ENCODE data around the gene GIGYF2.
A peak's percentile ranks its signal among the peaks of the same experiment; 100 is the strongest.

GIGYF2 gene

GRCh38 chr2:232668805-232669444, 28.2 kb upstream of the GIGYF2 start:
- H3K79me2 ChIP-seq (ENCODE audit: low read length), result no peaks in the 10 kb centered on the region
- H3K4me1 ChIP-seq (ENCODE audit: low read length), result no peaks in the 10 kb centered on the region
- H3K9me3 ChIP-seq (replicated peaks; ENCODE audit: insufficient read depth, low read length), result no peaks in the 10 kb centered on the region
- H3K27me3 ChIP-seq (replicated peaks; ENCODE audit: insufficient read depth, low read length), result no peaks in the 10 kb centered on the region
- no peaks in the 10 kb centered on the region for H4K20me1 ChIP-seq (ENCODE audit: insufficient read depth, low read length)
- no peak overlapping the region for H3K27ac ChIP-seq (ENCODE audit: low read length)
- H3K4me2 ChIP-seq (ENCODE audit: low read depth, low read length), result no peak overlapping the region
- no peak overlapping the region for H3K9ac ChIP-seq (ENCODE audit: low read length)
- H3K36me3 ChIP-seq (replicated peaks; ENCODE audit: insufficient read depth, low read length), result no peaks in the 10 kb centered on the region
- peak; percentile 11 for DNase-seq
- no peaks in the 10 kb centered on the region for H3K9me2 ChIP-seq (replicated peaks; ENCODE audit: insufficient read depth, low read length)
- no peaks in the 10 kb centered on the region for H3F3A ChIP-seq (ENCODE audit: insufficient read depth, low read length)
- TF ChIP-seq EZH2 (optimal IDR thresholded peaks at IDR 0.05; ENCODE audit: low read depth, low read length), result no peak
- TF ChIP-seq EZH2phosphoT487 (IDR thresholded peaks at IDR 0.05; ENCODE audit: low read length), result no peak
- TF ChIP-seq, protein P1, sequence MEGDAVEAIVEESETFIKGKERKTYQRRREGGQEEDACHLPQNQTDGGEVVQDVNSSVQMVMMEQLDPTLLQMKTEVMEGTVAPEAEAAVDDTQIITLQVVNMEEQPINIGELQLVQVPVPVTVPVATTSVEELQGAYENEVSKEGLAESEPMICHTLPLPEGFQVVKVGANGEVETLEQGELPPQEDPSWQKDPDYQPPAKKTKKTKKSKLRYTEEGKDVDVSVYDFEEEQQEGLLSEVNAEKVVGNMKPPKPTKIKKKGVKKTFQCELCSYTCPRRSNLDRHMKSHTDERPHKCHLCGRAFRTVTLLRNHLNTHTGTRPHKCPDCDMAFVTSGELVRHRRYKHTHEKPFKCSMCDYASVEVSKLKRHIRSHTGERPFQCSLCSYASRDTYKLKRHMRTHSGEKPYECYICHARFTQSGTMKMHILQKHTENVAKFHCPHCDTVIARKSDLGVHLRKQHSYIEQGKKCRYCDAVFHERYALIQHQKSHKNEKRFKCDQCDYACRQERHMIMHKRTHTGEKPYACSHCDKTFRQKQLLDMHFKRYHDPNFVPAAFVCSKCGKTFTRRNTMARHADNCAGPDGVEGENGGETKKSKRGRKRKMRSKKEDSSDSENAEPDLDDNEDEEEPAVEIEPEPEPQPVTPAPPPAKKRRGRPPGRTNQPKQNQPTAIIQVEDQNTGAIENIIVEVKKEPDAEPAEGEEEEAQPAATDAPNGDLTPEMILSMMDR (IDR thresholded peaks at IDR 0.05; ENCODE audit: low read length), result peak; percentile 34
- no peak overlapping the region for H3K4me3 ChIP-seq (ENCODE audit: low read length)
- H2AFZ ChIP-seq (ENCODE audit: low read length), result no peak overlapping the region

GRCh38 chr2:232672588-232672987, 24.5 kb upstream of the GIGYF2 start:
- Histone ChIP-seq H3K27me3 (replicated peaks; ENCODE audit: insufficient read depth, low read length) (no peaks in the 10 kb centered on the region), H4K20me1 (ENCODE audit: insufficient read depth, low read length) (no peaks in the 10 kb centered on the region), H3K9me2 (replicated peaks; ENCODE audit: insufficient read depth, low read length) (no peaks in the 10 kb centered on the region), H3K27ac (ENCODE audit: low read length) (no peak overlapping the region), H3F3A (ENCODE audit: insufficient read depth, low read length) (no peaks in the 10 kb centered on the region), H3K36me3 (replicated peaks; ENCODE audit: insufficient read depth, low read length) (no peaks in the 10 kb centered on the region), H3K9me3 (replicated peaks; ENCODE audit: insufficient read depth, low read length) (no peaks in the 10 kb centered on the region), H3K79me2 (ENCODE audit: low read length) (no peaks in the 10 kb centered on the region), H3K4me2 (ENCODE audit: low read depth, low read length) (no peak overlapping the region), H2AFZ (ENCODE audit: low read length) (no peak overlapping the region), H3K9ac (ENCODE audit: low read length) (no peak overlapping the region), H3K4me3 (ENCODE audit: low read length) (no peak overlapping the region), H3K4me1 (ENCODE audit: low read length) (no peaks in the 10 kb centered on the region)
- TF ChIP-seq, protein P1 (IDR thresholded peaks at IDR 0.05; ENCODE audit: low read length), result no peak
- no peak for TF ChIP-seq EZH2phosphoT487 (IDR thresholded peaks at IDR 0.05; ENCODE audit: low read length)
- no peak for TF ChIP-seq EZH2 (optimal IDR thresholded peaks at IDR 0.05; ENCODE audit: low read depth, low read length)
- DNase-seq, result no peak

GRCh38 chr2:232674491-232674890, 22.6 kb upstream of the GIGYF2 start:
- no peak for DNase-seq
- Histone ChIP-seq H3K9ac (ENCODE audit: low read length) (no peak overlapping the region), H3K4me2 (ENCODE audit: low read depth, low read length) (no peak overlapping the region), H3K9me3 (replicated peaks; ENCODE audit: insufficient read depth, low read length) (no peaks in the 10 kb centered on the region), H3K27ac (ENCODE audit: low read length) (no peak overlapping the region), H4K20me1 (ENCODE audit: insufficient read depth, low read length) (no peaks in the 10 kb centered on the region), H2AFZ (ENCODE audit: low read length) (no peak overlapping the region), H3K36me3 (replicated peaks; ENCODE audit: insufficient read depth, low read length) (no peaks in the 10 kb centered on the region), H3K27me3 (replicated peaks; ENCODE audit: insufficient read depth, low read length) (no peaks in the 10 kb centered on the region), H3K4me1 (ENCODE audit: low read length) (no peaks in the 10 kb centered on the region), H3F3A (ENCODE audit: insufficient read depth, low read length) (no peaks in the 10 kb centered on the region), H3K79me2 (ENCODE audit: low read length) (no peaks in the 10 kb centered on the region), H3K4me3 (ENCODE audit: low read length) (no peak overlapping the region), H3K9me2 (replicated peaks; ENCODE audit: insufficient read depth, low read length) (no peaks in the 10 kb centered on the region)
- TF ChIP-seq EZH2 (optimal IDR thresholded peaks at IDR 0.05; ENCODE audit: low read depth, low read length) (no peak), EZH2phosphoT487 (IDR thresholded peaks at IDR 0.05; ENCODE audit: low read length) (no peak)
- TF ChIP-seq, protein P1 (IDR thresholded peaks at IDR 0.05; ENCODE audit: low read length), result no peak
